ENCODE data around the gene HAP1.
A peak's percentile ranks its signal among the peaks of the same experiment; 100 is the strongest.

Gene HAP1

GRCh38 chr17:41688641-41689496, 45.6 kb downstream of the HAP1 start, which contains the start of gene EIF1 (continued):
- TF ChIP-seq AEBP2 (tag by site-specific recombination; IDR thresholded peaks at IDR 0.05; ENCODE audit: borderline replicate concordance), result no peak
- peak; percentile 72 for TF ChIP-seq WT1 (tag by site-specific recombination; IDR thresholded peaks at IDR 0.05)
- no peak for TF ChIP-seq ZNF10 (tag by site-specific recombination; IDR thresholded peaks at IDR 0.05)
- TF ChIP-seq SP2 (tag by site-specific recombination; IDR thresholded peaks at IDR 0.05), result peak; percentile 99
- TF ChIP-seq KLF16 (tag by site-specific recombination; IDR thresholded peaks at IDR 0.05), result peak; percentile 69; the same call in 1 of the 2 replicates
- 0 out of 2 replicates have a peak, but pooled peaks have one; percentile 6 for TF ChIP-seq ZNF558 (tag by site-specific recombination; IDR thresholded peaks at IDR 0.05)
- TF ChIP-seq ZNF174 (tag by site-specific recombination; IDR thresholded peaks at IDR 0.05), result no peak
- no peak for TF ChIP-seq EGR2 (tag by site-specific recombination; IDR thresholded peaks at IDR 0.05; ENCODE audit: low read depth)
- TF ChIP-seq SETDB1 (IDR thresholded peaks at IDR 0.05; ENCODE audit: insufficient read length, low read length), result no peak
- peak; percentile 30; the same call in 1 of the 2 replicates for TF ChIP-seq FEZF1 (tag by site-specific recombination; IDR thresholded peaks at IDR 0.05)
- TF ChIP-seq ZNF510 (tag by site-specific recombination; IDR thresholded peaks at IDR 0.05; ENCODE audit: insufficient replicate concordance), result no peak
- no peak for TF ChIP-seq ZNF48 (tag by site-specific recombination; IDR thresholded peaks at IDR 0.05)
- no peak for TF ChIP-seq PRDM1 (tag by site-specific recombination; IDR thresholded peaks at IDR 0.05)
- no peak for TF ChIP-seq ZNF292 (tag by site-specific recombination; IDR thresholded peaks at IDR 0.05; ENCODE audit: borderline replicate concordance, low read depth)
- TF ChIP-seq ZNF24 (tag by site-specific recombination; IDR thresholded peaks at IDR 0.05), result peak; percentile 71
- TF ChIP-seq ZNF670 (tag by site-specific recombination; IDR thresholded peaks at IDR 0.05; ENCODE audit: low read depth), result no peak
- TF ChIP-seq ATF2 (tag by site-specific recombination; IDR thresholded peaks at IDR 0.05; ENCODE audit: low read depth), result peak; percentile 98
- 0 out of 2 replicates have a peak, but pooled peaks have one; percentile 17 for TF ChIP-seq ZBTB1 (tag by site-specific recombination; IDR thresholded peaks at IDR 0.05)
- no peak for TF ChIP-seq ZNF791 (tag by site-specific recombination; IDR thresholded peaks at IDR 0.05)
- TF ChIP-seq YY1 (tag by site-specific recombination; IDR thresholded peaks at IDR 0.05), result peak; percentile 84
- no peak for TF ChIP-seq ZNF175 (tag by site-specific recombination; IDR thresholded peaks at IDR 0.05)
- no peak for TF ChIP-seq ZBTB44 (tag by site-specific recombination; IDR thresholded peaks at IDR 0.05)
- peak; percentile 46; the same call in 1 of the 2 replicates for TF ChIP-seq ZNF248 (tag by site-specific recombination; IDR thresholded peaks at IDR 0.05)
- TF ChIP-seq ZNF26 (tag by site-specific recombination; IDR thresholded peaks at IDR 0.05), result no peak
- TF ChIP-seq ZNF391 (tag by site-specific recombination; IDR thresholded peaks at IDR 0.05; ENCODE audit: borderline replicate concordance, low read depth), result peak; percentile 96
- TF ChIP-seq TSHZ1 (tag by site-specific recombination; IDR thresholded peaks at IDR 0.05; ENCODE audit: borderline replicate concordance), result no peak; the same call in 1 of the 2 replicates
- TF ChIP-seq KLF8 (tag by site-specific recombination; IDR thresholded peaks at IDR 0.05), result peak; percentile 98
- TF ChIP-seq ZNF626 (tag by site-specific recombination; IDR thresholded peaks at IDR 0.05), result no peak
- TF ChIP-seq ZNF777 (tag by site-specific recombination; IDR thresholded peaks at IDR 0.05; ENCODE audit: borderline replicate concordance), result no peak
- TF ChIP-seq ZFP37 (tag by site-specific recombination; IDR thresholded peaks at IDR 0.05), result peak; percentile 99
- TF ChIP-seq SP7 (tag by site-specific recombination; IDR thresholded peaks at IDR 0.05), result peak; percentile 85

All from HEK293 (cell line).